Ascending aorta (tissue), 2 donors: Measurements from ENCODE around the gene NOD1. TPM values are rescaled to one million over a fixed set of nuclear protein-coding genes. Genes with fewer than 3 reads are reported as not detected.

Experiments used
- DNase-seq, 2 donors: peaks; one replicate each; pipeline ENCODE4 v3.0.0-alpha.2; 2019; ENCODE audit warnings: low spot score in 2 of 2
- H3K27ac ChIP-seq, 2 donors: fragments of 200-600 bp; sonication (generic); one replicate each; pipeline ENCODE4 v1.5.1; 2016 to 2017; ENCODE audit warnings: mild to moderate bottlenecking in 1 of 2
- H3K27me3 ChIP-seq: fragments of 200-600 bp; sonication (generic); one replicate; pipeline ENCODE4 v1.5.1; 2017
- H3K36me3 ChIP-seq, 2 donors: fragments of 200-600 bp; sonication (generic); one replicate each; pipeline ENCODE4 v1.5.1; 2016
- H3K4me1 ChIP-seq, 2 donors: fragments of 200-600 bp; sonication (generic); one replicate each; pipeline ENCODE4 v1.5.1; 2016 to 2017; ENCODE audit warnings: mild to moderate bottlenecking in 1 of 2
- H3K4me3 ChIP-seq, 2 donors: fragments of 200-600 bp; sonication (generic); one replicate each; pipeline ENCODE4 v1.5.1; 2016 to 2017; ENCODE audit warnings: mild to moderate bottlenecking in 1 of 2
- H3K9me3 ChIP-seq, 2 donors: fragments of 200-600 bp; sonication (generic); one replicate each; pipeline ENCODE4 v1.5.1; 2016
- CTCF ChIP-seq, 3 experiments: fragments of 200-600 bp in 2 of 3; fragments of 450-650 bp in 1 of 3; sonication (generic) in 2 of 3; IDR thresholded peaks; one replicate each; pipeline ENCODE4 v1.5.1; 2016 to 2019; ENCODE audit warnings: antibody characterized with exemption in 3 of 3, mild to moderate bottlenecking in 1 of 3, moderate library complexity in 1 of 3
- intact Hi-C: fragments of 100-400 bp; cut with DNase I; formaldehyde crosslinking; loops from one replicate; pipeline ENCODE4 v1.15.1; 2023
- total RNA-seq: library from RNA; depleted of rRNA; stranded (reverse); fragments of >200 nt; gene quantifications from one replicate; pipeline ENCODE4 v1.1.0, GENCODE V29; 2016

Gene NOD1
- total RNA-seq, 1 donor from 2014 or later = 20.0 TPM

GRCh38 chr7:30505174-30505697 lies 26.7 kb upstream of the NOD1 start:
- Histone ChIP-seq H3K4me3 (peak overlapping the region; percentile 88 to 95), H3K9me3 (no peaks in the 10 kb centered on the region), H3K27me3 (no peaks in the 10 kb centered on the region), H3K4me1 (peaks cover 2 to 6% of the 10 kb centered on the region in 2 donors), H3K27ac (peak overlapping the region; percentile 88 to 93), H3K36me3 (no peaks in the 10 kb centered on the region)
- intact Hi-C loops = loop anchor here (2.0 to 10.0 kb wide), 2 partner anchors 36 to 70 kb away; no protein-coding TSS in a partner anchor
- TF ChIP-seq CTCF (IDR thresholded peaks at IDR 0.05) = peak in 1 of 3 experiments; percentile 16
- DNase-seq = no peak

- Histone ChIP-seq H3K36me3 (no peaks in the 10 kb centered on the region), H3K4me1 (peaks cover 2 to 6% of the 10 kb centered on the region in 2 donors), H3K9me3 (no peaks in the 10 kb centered on the region), H3K27ac (peak within 1 kb of the TSS; percentile 88 to 93), H3K4me3 (peak within 1 kb of the TSS; percentile 88 to 95), H3K27me3 (no peaks in the 10 kb centered on the region)
- intact Hi-C loops = loop anchor here (1.0 to 10.0 kb wide), 5 partner anchors 26 to 477 kb away; partner anchors contain the start of genes FKBP14, NOD1, PLEKHA8 and ZNRF2
- TF ChIP-seq CTCF (IDR thresholded peaks at IDR 0.05) = no peak
- DNase-seq = peak; percentile 99 to 100
Observed at GRCh38 chr7:30504301-30505173, 26.0 kb upstream of the NOD1 start, which contains the start of gene GGCT. GGCT (minus strand) TSS chr7:30504829; CDS start chr7:30504709, 120 bp downstream.

- intact Hi-C loops = loop anchor here (1.0 to 10.0 kb wide), 5 partner anchors 25 to 476 kb away; partner anchors contain the start of genes FKBP14, NOD1, PLEKHA8 and ZNRF2
- TF ChIP-seq CTCF (IDR thresholded peaks at IDR 0.05) = no peak
- Histone ChIP-seq H3K36me3 (no peaks in the 10 kb centered on the region), H3K4me1 (peaks cover 2 to 6% of the 10 kb centered on the region in 2 donors), H3K9me3 (no peaks in the 10 kb centered on the region), H3K4me3 (peak overlapping the region; percentile 88 to 95), H3K27ac (no peak overlapping the region), H3K27me3 (no peaks in the 10 kb centered on the region)
- no peak for DNase-seq
Observed at GRCh38 chr7:30503274-30504212, 25.0 kb upstream of the NOD1 start.

GRCh38 chr7:30502470-30503251 lies 24.1 kb upstream of the NOD1 start:
- intact Hi-C loops = loop anchor here (5.0 to 10.0 kb wide), 2 partner anchors 68 to 475 kb away; partner anchors contain the start of genes FKBP14 and PLEKHA8
- H3K27ac ChIP-seq = no peak overlapping the region
- TF ChIP-seq CTCF (IDR thresholded peaks at IDR 0.05) = no peak
- no peak for DNase-seq
- H3K4me3 ChIP-seq = peak overlapping the region in 1 of 2 donors; percentile 95
- H3K4me1 ChIP-seq = peaks cover 2 to 6% of the 10 kb centered on the region in 2 donors
- no peaks in the 10 kb centered on the region for H3K27me3 ChIP-seq
- H3K9me3 ChIP-seq = no peaks in the 10 kb centered on the region
- H3K36me3 ChIP-seq = no peaks in the 10 kb centered on the region
